HepG2 (cell line): Measurements from ENCODE around the gene CKM. TPM values are rescaled to one million over a fixed set of nuclear protein-coding genes. Genes with fewer than 3 reads are reported as not detected.

Experiments used
- ATAC-seq: fragments of 200-7000 bp; cut with Tn5 transposase; 3 replicates; pipeline ENCODE4 v1.9.1; 2020; ENCODE audit warnings: mild to moderate bottlenecking, moderate library complexity
- Bru-seq: library from RNA; stranded (reverse); fragments of 400-500 nt; gene quantifications from one replicate; lab custom pipeline; 2021; lab: Mats Ljungman, UMichigan
- BruChase-seq, 2 experiments: library from RNA; stranded (reverse); fragments of 400-500 nt; gene quantifications; one replicate each; lab custom pipeline; 2021; lab: Mats Ljungman, UMichigan
- BruUV-seq: library from RNA; stranded (reverse); fragments of 400-500 nt; replicated peaks from 2 replicates; lab custom pipeline; 2021; lab: Mats Ljungman, UMichigan
- CTCF ChIA-PET: fragments of 300-600 bp; formaldehyde crosslinking; extraction: SDS; loops from one replicate; lab custom pipeline; 2021; ENCODE audit warnings: low total read pairs, inconsistent platforms, low intra/inter-chr PET ratio; lab: Yijun Ruan, JAX
- POLR2A ChIA-PET: fragments of 350-600 bp; sonication (Branson Sonifier 250); formaldehyde crosslinking; loops from one replicate; lab custom pipeline; 2020; ENCODE audit warnings: antibody characterized with exemption, inconsistent platforms; lab: Yijun Ruan, JAX
- DNase-seq: peaks from one replicate; pipeline ENCODE4 v3.0.0-alpha.2; 2015; ENCODE audit warnings: low spot score
- FAIRE-seq: peaks from 3 replicates; lab custom pipeline; 2011; peaks lifted over from hg19 to GRCh38; lab: Jason Lieb, UNC
- H2AFZ ChIP-seq: one replicate; pipeline ENCODE4 v1.6.1; 2011; ENCODE audit warnings: low read length, inconsistent platforms
- H3K27ac ChIP-seq: fragments of 300-600 bp; 3 replicates; pipeline ENCODE4 v1.8.0; 2011; ENCODE audit warnings: mixed run types, mild to moderate bottlenecking, mixed read lengths, low read length, inconsistent platforms; ENCODE audit not compliant: insufficient read depth; ENCODE audit errors: extremely low read length
- H3K27me3 ChIP-seq, 2 experiments: fragments of 200-600 bp in 1 of 2; 2 replicates in 1 of 2; 3 replicates in 1 of 2; pipeline versions ENCODE4 v1.6.0 to v1.8.0; 2011; ENCODE audit warnings: low read length in 2 of 2, mild to moderate bottlenecking in 2 of 2, moderate library complexity in 2 of 2, inconsistent platforms in 1 of 2; ENCODE audit not compliant: insufficient read depth in 2 of 2, control insufficient read depth in 1 of 2
- H3K36me3 ChIP-seq, 2 experiments: fragments of 200-600 bp in 1 of 2; replicated peaks in 1 of 2; 2 replicates in 1 of 2; 3 replicates in 1 of 2; pipeline versions ENCODE4 v1.5.1 to v1.8.0; 2011; ENCODE audit warnings: low read length in 2 of 2, inconsistent platforms in 1 of 2; ENCODE audit not compliant: insufficient read depth in 2 of 2, control insufficient read depth in 1 of 2
- H3K4me1 ChIP-seq: 2 replicates; pipeline ENCODE4 v1.5.1; 2012; ENCODE audit warnings: low read length, inconsistent platforms; ENCODE audit not compliant: insufficient read depth
- H3K4me2 ChIP-seq: 2 replicates; pipeline ENCODE4 v1.6.0; 2011; ENCODE audit warnings: low read depth, low read length, inconsistent platforms
- H3K4me3 ChIP-seq, 3 experiments: fragments of 200-600 bp in 1 of 3; sonication (generic), shearing (Covaris generic) in 1 of 3; replicated peaks in 1 of 3; 2 replicates each; pipeline ENCODE4 v1.5.1; 2011 to 2016; ENCODE audit warnings: low read length in 3 of 3, inconsistent platforms in 2 of 3, low read depth in 2 of 3, mild to moderate bottlenecking in 2 of 3, control low read depth in 1 of 3, mixed read lengths in 1 of 3; ENCODE audit not compliant: insufficient read depth in 1 of 3
- H3K79me2 ChIP-seq: one replicate; pipeline ENCODE4 v1.6.1; 2011; ENCODE audit warnings: low read length, inconsistent platforms; ENCODE audit not compliant: insufficient read depth
- H3K9ac ChIP-seq: 2 replicates; pipeline ENCODE4 v1.6.0; 2011; ENCODE audit warnings: mild to moderate bottlenecking, low read depth, low read length, inconsistent platforms; ENCODE audit not compliant: insufficient read depth
- H3K9me3 ChIP-seq: 2 replicates; pipeline ENCODE4 v1.5.1; 2012; ENCODE audit warnings: mild to moderate bottlenecking, low read length
- H4K20me1 ChIP-seq: 2 replicates; pipeline ENCODE4 v1.6.0; 2011; ENCODE audit warnings: inconsistent platforms, mild to moderate bottlenecking, low read length, moderate library complexity; ENCODE audit not compliant: insufficient read depth
- ARID4A ChIP-seq: sonication (generic); formaldehyde crosslinking; IDR thresholded peaks from 2 replicates; pipeline ENCODE4 v1.5.0; 2020; ENCODE audit warnings: mild to moderate bottlenecking, missing genetic modification reagents, borderline replicate concordance
- ZHX2 ChIP-seq, 2 experiments: sonication (generic) in 1 of 2; formaldehyde crosslinking in 1 of 2; IDR thresholded peaks; 2 replicates each; pipeline versions ENCODE4 v1.6.1 to v1.9.0; 2014 to 2022; ENCODE audit warnings: antibody characterized with exemption in 1 of 2, borderline replicate concordance in 1 of 2, inconsistent platforms in 1 of 2, low read depth in 1 of 2, missing genetic modification reagents in 1 of 2
- ZNF253 ChIP-seq: sonication (generic); formaldehyde crosslinking; IDR thresholded peaks from 2 replicates; pipeline ENCODE4 v1.8.0; 2022; ENCODE audit warnings: mild to moderate bottlenecking, missing genetic modification reagents, borderline replicate concordance
- ZNF629 ChIP-seq: sonication (generic); formaldehyde crosslinking; conservative IDR thresholded peaks from 2 replicates; pipeline ENCODE4 v1.5.0; 2020; ENCODE audit warnings: missing genetic modification reagents
- WGBS: methylation state at CpG from one replicate; pipeline ENCODE4 v1.1.6; 2017; ENCODE audit warnings: low lambda C conversion rate; 5-methylcytosine and 5-hydroxymethylcytosine counted together
- in situ Hi-C: cut with HindIII; loops from 2 replicates; pipeline ENCODE4 v1.10.0; 2017; ENCODE audit warnings: low pct_unique_long_range_greater_than_20kb; ENCODE audit not compliant: extremely low pct_ligation_motif_present
- intact Hi-C: fragments of 100-400 bp; cut with micrococcal nuclease; formaldehyde crosslinking; loops from one replicate; pipeline ENCODE4 v1.10.0; 2022; ENCODE audit not compliant: unreplicated experiment
- long read RNA-seq, 2 experiments: library from RNA in 1 of 2; library from polyadenylated mRNA in 1 of 2; stranded (forward) in 1 of 2; unstranded in 1 of 2; transcript quantifications; one replicate each; pipeline ENCODE4 v2.0.0, GENCODE V29; 2019 to 2022
- polyA minus RNA-seq, 3 experiments: library from RNA; depleted of rRNA, polyadenylated mRNA; stranded (reverse); fragments of >200 nt; gene quantifications; 2 replicates each; pipeline ENCODE4 v1.2.3, GENCODE V29; 2011; ENCODE audit warnings: low replicate concordance in 1 of 3
- polyA plus RNA-seq, 8 experiments: library from polyadenylated mRNA; depleted of rRNA in 3 of 8; stranded (reverse) in 7 of 8; unstranded in 1 of 8; fragments of >200 nt; fragmentation: Illumina TruSeq in 4 of 8; extraction: Trizol in 4 of 8; gene quantifications; 2 replicates each; pipeline versions ENCODE4 v1.2.1 to v1.2.3, GENCODE V29; 2011 to 2016; ENCODE audit warnings: low read depth in 4 of 8, missing spikeins in 1 of 8, mixed read lengths in 1 of 8; ENCODE audit not compliant: insufficient read depth in 1 of 8
- total RNA-seq, 5 experiments: library from RNA; depleted of rRNA; stranded (reverse); fragments of >200 nt; fragmentation: Illumina TruSeq; extraction: Trizol; gene quantifications; 2 replicates each; pipeline ENCODE4 v1.2.3, GENCODE V29; 2016; ENCODE audit warnings: low read depth in 1 of 5

The CKM gene
- total RNA-seq (2016; rRNA removed; fragmentation: Illumina TruSeq; extraction: Trizol) (0.27 and 0.80 TPM in 2 replicates), polyA plus RNA-seq (2011; rRNA removed) (0.54 and 0.59 TPM in 2 replicates), polyA minus RNA-seq (2011; rRNA and poly(A)+ RNA removed; ENCODE audit: low replicate concordance) (0.16 TPM in 1 of 2 replicates, not detected in the other), Bru-seq, nascent RNA (percentile 14 among the genes with signal in this experiment), BruChase-seq, experiment 1, labeled RNA remaining after a 6-hour chase (percentile 20 among the genes with signal in this experiment), BruChase-seq, experiment 2, labeled RNA remaining after a 2-hour chase (percentile 8 among the genes with signal in this experiment)
- total RNA-seq (2016; cell fraction: cytosol; rRNA removed; fragmentation: Illumina TruSeq; extraction: Trizol; ENCODE audit: low read depth), result 0.30 TPM in 1 of 2 replicates, not detected in the other
- total RNA-seq (2016; cell fraction: insoluble cytoplasmic fraction; rRNA removed; fragmentation: Illumina TruSeq; extraction: Trizol), result 0.25 and 0.58 TPM in 2 replicates
- total RNA-seq (2016; cell fraction: membrane; rRNA removed; fragmentation: Illumina TruSeq; extraction: Trizol), result 0.28 TPM in 2 replicates
- not detected in 2 replicates for total RNA-seq (2016; cell fraction: nucleus; rRNA removed; fragmentation: Illumina TruSeq; extraction: Trizol)
- polyA plus RNA-seq (2011; cell fraction: cytosol; rRNA removed), result 0.85 and 1.2 TPM in 2 replicates
- polyA plus RNA-seq (2011; cell fraction: nucleus; rRNA removed), result 0.69 and 0.71 TPM in 2 replicates
- 1.1 and 1.2 TPM in 2 replicates for polyA plus RNA-seq (2012)
- polyA plus RNA-seq (2016; cell fraction: cytosol; fragmentation: Illumina TruSeq; extraction: Trizol; ENCODE audit: low read depth), result 0.33 TPM in 2 replicates
- polyA plus RNA-seq (2016; cell fraction: insoluble cytoplasmic fraction; fragmentation: Illumina TruSeq; extraction: Trizol; ENCODE audit: low read depth), result 0.42 and 0.59 TPM in 2 replicates
- 0.19 and 0.22 TPM in 2 replicates for polyA plus RNA-seq (2016; cell fraction: membrane; fragmentation: Illumina TruSeq; extraction: Trizol; ENCODE audit: low read depth)
- polyA plus RNA-seq (2016; cell fraction: nucleus; fragmentation: Illumina TruSeq; extraction: Trizol; ENCODE audit: insufficient read depth, low read depth), result 0.38 and 0.65 TPM in 2 replicates
- 0.49 TPM in 1 of 2 replicates, not detected in the other for polyA minus RNA-seq (2011; cell fraction: cytosol; rRNA and poly(A)+ RNA removed)
- 0.26 TPM in 1 of 2 replicates, not detected in the other for polyA minus RNA-seq (2011; cell fraction: nucleus; rRNA and poly(A)+ RNA removed)
- long read RNA-seq, experiment 1, partial matches to known transcripts, result 2 of 2 reads
- long read RNA-seq, experiment 1, other reads (novel, unspliced or antisense), result 0 of 2 reads
- long read RNA-seq, experiment 2, partial matches to known transcripts, result 2 of 2 reads
- long read RNA-seq, experiment 2, other reads (novel, unspliced or antisense), result 0 of 2 reads

GRCh38 chr19:45322744-45323281, at the start of gene CKM:
TSS of gene CKM (minus strand) at chr19:45322875. CDS start at chr19:45319713, 3,162 bp downstream.
- Histone ChIP-seq H3K36me3 (no peaks in the 10 kb centered on the region), H3K9ac (no peak within 1 kb of the TSS), H3K4me1 (peaks cover 44% of the 10 kb centered on the region), H2AFZ (no peak within 1 kb of the TSS), H3K27me3 (peaks cover 3 to 43% of the 10 kb centered on the region in 2 experiments; a peak in 3 of 5 replicates), H3K27ac (no peak within 1 kb of the TSS), H3K4me3 (peak within 1 kb of the TSS in 1 of 3 experiments; percentile 34; a peak in 1 of 6 replicates), H3K4me2 (peak within 1 kb of the TSS; percentile 33), H4K20me1 (no peaks in the 10 kb centered on the region), H3K79me2 (no peaks in the 10 kb centered on the region), H3K9me3 (no peaks in the 10 kb centered on the region)
- ATAC-seq (peak; percentile 38), FAIRE-seq (no peak), DNase-seq (no peak)
- intact Hi-C loops (no loop called here), in situ Hi-C loops (no loop called here)
- ChIA-PET CTCF (no interaction called here), POLR2A (no interaction called here)
- 11% methylated on average over 5 of the region's 15 CpGs for WGBS
- no TSS peak for BruUV-seq
- TF ChIP-seq ARID4A (CRISPR knock-in tag) (no peak), ZHX2 (IDR thresholded peaks at IDR 0.05; ENCODE audit: low read depth) (no peak), ZHX2 (CRISPR knock-in tag; IDR thresholded peaks at IDR 0.05; ENCODE audit: borderline replicate concordance) (no peak), ZNF629 (no peak), ZNF253 (no peak)
